GM19351 (cell line): ENCODE data around the gene SDC1.

Experiments used
- ATAC-seq: cut with Tn5 transposase; IDR thresholded peaks from one replicate; pipeline ENCODE4 v1.9.1; 2021; ENCODE audit warnings: mild to moderate bottlenecking, moderate library complexity; ENCODE audit not compliant: unreplicated experiment

Gene SDC1

DNA sequence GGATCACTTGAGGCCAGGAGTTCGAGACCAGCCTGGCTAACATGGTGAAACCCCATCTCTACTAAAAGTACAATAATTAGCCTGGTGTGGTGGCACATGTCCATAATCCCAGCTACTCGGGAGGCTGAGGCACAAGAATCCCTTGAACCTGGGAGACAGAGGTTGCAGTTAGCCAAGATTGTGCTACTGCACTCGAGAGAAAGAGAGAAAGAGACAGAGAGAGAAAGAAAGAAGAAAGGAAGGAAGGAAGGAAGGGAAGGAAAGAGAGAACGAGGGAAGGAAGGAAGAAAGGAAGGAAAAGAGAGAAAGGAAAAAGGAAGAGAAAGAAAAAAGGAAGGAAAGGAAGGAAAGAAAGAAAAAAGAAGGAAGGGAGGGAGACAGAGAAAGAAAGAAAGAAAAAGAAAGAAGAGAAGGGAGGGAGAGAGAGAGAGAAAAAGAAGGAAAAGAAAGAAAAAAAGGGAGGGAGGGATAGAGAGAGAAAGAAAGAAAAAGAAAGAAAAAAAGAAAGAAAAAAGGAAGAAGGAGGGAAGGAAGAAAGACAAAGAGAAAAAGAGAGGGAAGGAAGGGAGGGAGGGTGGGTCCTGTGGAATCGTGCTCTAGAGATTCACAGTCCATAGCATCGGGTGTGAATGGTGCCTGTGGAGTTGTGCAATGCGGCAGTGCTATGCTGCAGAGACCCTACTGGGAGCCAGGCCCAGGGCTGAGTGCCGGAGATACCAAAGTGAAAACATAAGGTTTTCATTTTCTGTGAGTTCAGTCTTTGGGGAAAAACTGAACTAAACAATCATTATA lies 4.6 kb upstream of the SDC1 start:
- ATAC-seq = no peak

- no peak for ATAC-seq
These were observed 3.1 kb upstream of the SDC1 start for GRCh38 chr2:20227894-20228505.

GRCh38 chr2:20226152-20226545 lies 1.2 kb upstream of the SDC1 start:
- ATAC-seq = no peak

DNA sequence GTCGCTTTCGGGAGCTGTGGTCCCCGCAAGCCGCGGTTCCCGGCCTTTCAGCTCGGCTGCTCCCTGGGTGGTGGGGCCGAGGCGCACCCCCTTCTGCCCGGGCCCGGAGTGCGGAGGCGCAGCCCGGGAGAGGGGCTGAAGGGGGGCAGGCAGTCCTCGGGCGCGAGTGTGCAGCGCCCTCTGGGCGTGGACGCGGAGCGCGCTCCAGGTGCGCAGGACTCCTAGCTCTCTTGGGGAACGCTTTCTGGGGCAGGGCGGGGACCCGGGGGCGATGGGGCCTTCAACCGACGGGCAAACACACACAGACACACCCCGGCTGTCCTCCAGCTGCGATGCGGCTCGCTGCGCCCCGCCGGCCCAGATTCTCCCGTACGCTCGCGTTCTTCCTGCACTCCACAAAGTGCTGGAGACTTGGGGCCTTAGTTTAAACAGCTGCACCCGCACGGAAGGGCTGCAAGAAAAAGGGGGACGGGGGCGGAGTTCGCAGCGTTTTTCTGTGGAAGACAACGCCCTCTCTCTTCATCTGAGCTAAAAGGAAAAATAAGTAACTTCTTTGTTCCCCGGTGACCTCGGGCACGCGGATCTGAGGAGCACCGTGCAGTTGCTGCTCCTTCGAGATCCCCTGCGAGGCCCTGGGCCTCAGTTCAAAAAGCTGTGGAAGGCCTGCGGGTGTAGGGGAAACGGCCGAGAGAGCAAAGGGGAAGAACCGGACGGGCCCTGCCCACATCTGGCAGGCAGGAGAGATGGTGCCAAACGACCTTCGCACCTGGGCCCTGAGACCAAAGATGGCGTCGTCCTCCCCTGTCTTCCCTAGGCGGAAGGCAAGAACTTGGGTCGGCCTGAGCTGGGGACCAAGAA lies 593 bp upstream of the SDC1 start:
- peak; percentile 66 for ATAC-seq

DNA sequence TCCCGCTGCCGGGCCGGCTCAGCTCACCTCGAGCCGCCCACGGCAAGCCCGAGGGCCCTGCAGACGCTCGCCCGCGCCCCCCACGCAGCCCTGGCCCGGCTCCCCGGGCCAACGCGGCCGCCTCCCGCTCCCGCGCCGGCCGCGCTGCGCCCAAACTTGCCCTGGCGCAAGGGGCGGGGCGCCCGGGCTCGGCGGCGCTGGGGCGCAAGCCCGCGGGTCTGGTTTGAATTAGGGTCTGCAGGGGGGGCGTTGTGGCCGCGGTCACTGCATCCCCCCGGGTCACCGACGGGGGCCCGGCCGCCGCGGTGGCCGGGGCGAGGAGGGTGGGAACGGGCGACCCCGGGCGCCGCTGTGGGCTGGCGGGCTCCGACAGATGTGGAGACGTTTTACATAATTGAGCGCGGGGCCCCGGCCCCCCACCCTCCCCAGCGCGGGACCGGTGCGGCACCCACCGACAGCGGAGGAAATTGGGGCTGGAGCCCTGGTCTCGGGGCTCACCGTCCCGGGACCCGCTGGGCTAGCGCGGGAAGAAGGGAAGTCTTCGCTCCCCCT lies 690 bp downstream of the SDC1 start:
- ATAC-seq = peak; percentile 28

- ATAC-seq = peak; percentile 22
These were observed 1.3 kb downstream of the SDC1 start for GRCh38 chr2:20223407-20224163.

- ATAC-seq = no peak
These were observed 2.0 kb downstream of the SDC1 start for GRCh38 chr2:20222769-20223406.

DNA sequence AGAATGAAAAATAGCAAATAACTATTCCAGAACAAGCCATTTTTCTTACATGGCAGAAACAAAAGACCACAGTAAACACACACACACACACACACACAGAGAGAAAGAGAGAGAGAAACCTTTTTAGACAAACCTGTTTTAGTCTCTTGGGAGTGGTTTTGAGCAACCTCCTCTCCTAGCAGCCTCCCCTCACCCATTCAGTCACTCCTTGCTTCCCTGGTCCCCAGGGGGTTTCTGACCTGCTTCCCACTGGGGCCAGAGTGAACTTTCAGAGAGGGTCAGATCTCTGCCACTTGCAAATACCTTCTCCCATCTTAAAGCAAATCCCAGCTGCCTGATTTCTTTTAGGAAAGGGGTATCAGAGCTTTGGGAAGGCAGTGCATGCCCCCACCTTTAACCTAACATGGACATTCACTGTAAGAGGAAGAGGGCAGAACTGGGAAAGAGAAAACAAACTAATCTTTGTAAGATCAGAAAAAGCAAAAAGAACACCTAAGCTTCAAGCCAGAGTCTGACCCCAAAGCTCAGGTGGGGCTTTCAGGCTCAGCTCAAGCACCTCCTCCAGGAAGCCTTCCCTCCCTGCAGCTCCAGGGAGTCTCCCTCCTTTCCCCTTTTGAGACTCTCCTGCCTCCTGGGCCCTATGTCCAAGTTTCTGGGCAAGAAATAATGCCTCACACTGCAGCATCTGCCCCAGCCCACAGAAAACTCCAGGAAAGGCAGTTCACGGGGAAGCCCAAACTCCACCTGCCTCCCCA lies 2.7 kb downstream of the SDC1 start:
- no peak for ATAC-seq

DNA sequence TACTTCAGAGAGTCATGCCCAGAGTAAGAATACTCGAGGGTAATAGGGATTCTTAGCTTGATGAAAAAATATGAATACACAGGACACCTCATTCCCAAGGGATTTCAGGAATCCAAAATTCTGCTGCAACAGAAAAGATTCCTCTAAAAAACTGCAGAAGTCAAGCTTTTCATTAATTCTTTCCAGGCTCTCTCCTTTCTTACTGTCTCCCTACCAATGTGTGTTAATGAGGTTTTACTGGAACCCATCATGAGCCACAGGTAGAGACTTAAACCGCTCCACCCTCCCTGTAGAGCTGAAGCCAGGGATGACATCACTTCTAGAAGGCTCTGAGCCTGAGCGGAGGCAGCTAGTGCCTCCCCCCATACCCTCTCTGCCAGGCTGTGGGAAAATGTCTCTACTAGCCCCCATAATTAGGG lies 3.4 kb downstream of the SDC1 start:
- no peak for ATAC-seq

DNA sequence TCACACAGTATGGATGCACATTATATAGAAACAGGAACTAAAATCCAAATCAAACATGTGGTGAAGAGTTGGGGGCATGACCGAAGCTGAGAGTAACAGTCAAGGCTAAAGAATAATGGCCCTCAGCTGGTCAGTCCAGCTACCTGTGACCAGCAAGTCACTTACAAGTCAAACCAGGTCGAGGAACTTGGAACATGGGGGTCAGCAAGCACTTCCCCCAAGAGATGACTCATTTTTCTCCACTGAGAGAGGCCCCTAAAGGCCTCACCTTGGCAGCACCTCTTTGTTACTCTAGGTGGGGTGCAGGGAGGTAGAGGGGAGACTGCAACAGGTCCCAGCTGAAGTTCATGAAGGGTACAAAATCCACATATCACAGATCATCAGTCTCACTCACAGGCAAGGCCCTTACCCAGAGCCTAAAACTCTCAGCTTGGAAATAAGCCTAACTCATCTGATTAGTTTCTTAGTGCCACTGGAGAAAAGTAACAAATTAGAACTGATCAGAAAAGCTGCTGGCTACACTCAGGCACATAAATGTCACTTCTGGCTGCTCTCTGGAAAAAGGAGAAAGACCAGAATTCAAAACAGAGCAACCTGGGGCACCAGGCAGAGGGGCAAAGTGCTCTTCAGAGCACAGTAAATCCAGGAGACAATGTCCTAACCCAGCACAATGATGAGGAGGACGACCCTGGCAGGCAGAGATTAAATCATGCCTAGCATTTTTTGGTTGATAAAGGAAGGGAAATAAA lies 4.0 kb downstream of the SDC1 start:
- ATAC-seq = no peak

- ATAC-seq = no peak
These were observed 5.1 kb downstream of the SDC1 start for GRCh38 chr2:20219763-20220380.

- ATAC-seq = no peak
These were observed 6.3 kb downstream of the SDC1 start for GRCh38 chr2:20218331-20219320.

- no peak for ATAC-seq
These were observed 7.6 kb downstream of the SDC1 start for GRCh38 chr2:20217041-20217970.

DNA sequence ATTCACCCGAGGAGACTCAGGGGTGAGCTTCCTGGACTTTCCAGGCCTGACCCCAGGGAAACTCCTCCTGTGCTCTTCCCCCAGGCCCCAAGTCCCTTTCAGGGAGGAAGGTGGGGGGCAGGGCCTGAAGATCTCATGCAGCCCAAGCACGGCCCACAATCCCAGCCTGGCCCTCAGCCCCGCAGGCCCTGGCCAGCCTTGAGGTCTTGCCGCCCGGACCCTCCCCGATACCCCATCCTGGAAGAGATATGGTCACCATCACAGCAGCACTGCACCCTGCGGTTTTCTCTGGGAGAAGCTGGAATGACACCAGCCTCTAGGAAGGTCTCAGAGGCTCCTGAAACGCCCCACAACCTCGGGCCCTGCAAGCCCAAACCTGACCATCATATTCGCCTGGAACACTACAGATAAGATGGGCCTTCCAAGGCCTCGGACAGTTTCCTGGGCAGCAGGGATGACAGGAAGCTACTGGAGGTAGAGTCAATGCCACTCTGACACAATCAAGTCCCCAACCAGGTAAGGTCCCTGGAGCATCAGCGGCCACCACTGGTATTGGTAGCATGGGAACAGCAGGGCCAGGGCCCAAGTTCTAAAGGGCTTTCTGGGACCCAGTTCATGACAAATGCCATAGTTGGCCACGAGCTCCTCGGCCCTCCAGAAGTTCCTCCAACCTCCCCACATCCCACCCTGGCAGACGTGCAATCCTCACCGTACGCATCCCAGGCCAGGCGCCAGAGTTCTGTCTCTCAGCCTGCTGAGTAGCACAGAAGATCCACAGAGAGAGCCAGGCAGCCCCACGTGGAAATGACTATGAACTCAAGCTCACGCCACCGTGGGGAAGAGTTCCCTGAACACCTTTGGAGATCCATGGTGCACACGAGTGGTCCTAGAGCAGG lies 8.6 kb downstream of the SDC1 start:
- ATAC-seq = no peak
